Omental fat pad (tissue), 4 donors: Measurements from ENCODE around the gene MVB12A. TPM values are rescaled to one million over a fixed set of nuclear protein-coding genes. Genes with fewer than 3 reads are reported as not detected.

Experiments used
- ATAC-seq: fragments of 150-250 bp; one replicate; pipeline ENCODE4 v1.9.1; 2016; ENCODE audit warnings: mild to moderate bottlenecking, moderate library complexity; ENCODE audit not compliant: low FRiP score
- DNase-seq: peaks from one replicate; pipeline ENCODE4 v3.0.0-alpha.2; 2019; ENCODE audit warnings: low spot score
- CTCF ChIP-seq, 3 donors: fragments of 450-650 bp; IDR thresholded peaks; one replicate each; pipeline ENCODE4 v1.5.1; 2016 to 2017; ENCODE audit warnings: antibody characterized with exemption in 3 of 3, mild to moderate bottlenecking in 3 of 3, moderate library complexity in 2 of 3
- total RNA-seq, 4 donors: library from RNA; depleted of rRNA; stranded (reverse); fragments of >200 nt; gene quantifications; one replicate each; pipeline ENCODE4 v1.1.0, GENCODE V29; 2016

The MVB12A gene
- total RNA-seq, 4 donors from 2014 or later = 34.1 to 65.0 (median 45.9) TPM

- DNase-seq (no peak), ATAC-seq (no peak)
- TF ChIP-seq CTCF (IDR thresholded peaks at IDR 0.05) = no peak
These were observed 34.8 kb downstream of the MVB12A start for GRCh38 chr19:17454576-17455071.

GRCh38 chr19:17455308-17456123, 35.7 kb downstream of the MVB12A start:
- TF ChIP-seq CTCF (IDR thresholded peaks at IDR 0.05) = no peak
- no peak for ATAC-seq
- no peak for DNase-seq

GRCh38 chr19:17456127-17456526, 36.3 kb downstream of the MVB12A start:
- DNase-seq = no peak
- no peak for TF ChIP-seq CTCF (IDR thresholded peaks at IDR 0.05)
- ATAC-seq = no peak

GRCh38 chr19:17457616-17458015, 37.8 kb downstream of the MVB12A start:
- DNase-seq (no peak), ATAC-seq (no peak)
- TF ChIP-seq CTCF (IDR thresholded peaks at IDR 0.05) = no peak

- no peak for TF ChIP-seq CTCF (IDR thresholded peaks at IDR 0.05)
- DNase-seq (no peak), ATAC-seq (no peak)
These were observed 39.1 kb downstream of the MVB12A start for GRCh38 chr19:17458970-17459369.

- DNase-seq (no peak), ATAC-seq (no peak)
- no peak for TF ChIP-seq CTCF (IDR thresholded peaks at IDR 0.05)
These were observed 40.8 kb downstream of the MVB12A start, which contains the start of gene NXNL1 for GRCh38 chr19:17460372-17461230. Gene NXNL1, minus strand, starts transcription at chr19:17460926. Its CDS starts 57 bp downstream, at chr19:17460869.
